ENCODE data around the gene ADGRD1.

Gene ADGRD1

GRCh38 chr12:131025234-131025633, 71.5 kb downstream of the ADGRD1 start:
- peak overlapping the region; percentile 23 for H3K4me3 Mint-ChIP-seq
- no peaks in the 10 kb centered on the region for H3K36me3 Mint-ChIP-seq (ENCODE audit: low read depth)
- H3K27me3 Mint-ChIP-seq (ENCODE audit: low read depth, poor library complexity): peaks cover 18% of the 10 kb centered on the region
- H3K4me1 Mint-ChIP-seq: peaks cover 65% of the 10 kb centered on the region
- H3K27ac Mint-ChIP-seq: peak overlapping the region; percentile 86
- TF ChIP-seq CTCF (IDR thresholded peaks at IDR 0.05): no peak
- no peaks in the 10 kb centered on the region for H3K9me3 Mint-ChIP-seq
- no peak for DNase-seq

DNA sequence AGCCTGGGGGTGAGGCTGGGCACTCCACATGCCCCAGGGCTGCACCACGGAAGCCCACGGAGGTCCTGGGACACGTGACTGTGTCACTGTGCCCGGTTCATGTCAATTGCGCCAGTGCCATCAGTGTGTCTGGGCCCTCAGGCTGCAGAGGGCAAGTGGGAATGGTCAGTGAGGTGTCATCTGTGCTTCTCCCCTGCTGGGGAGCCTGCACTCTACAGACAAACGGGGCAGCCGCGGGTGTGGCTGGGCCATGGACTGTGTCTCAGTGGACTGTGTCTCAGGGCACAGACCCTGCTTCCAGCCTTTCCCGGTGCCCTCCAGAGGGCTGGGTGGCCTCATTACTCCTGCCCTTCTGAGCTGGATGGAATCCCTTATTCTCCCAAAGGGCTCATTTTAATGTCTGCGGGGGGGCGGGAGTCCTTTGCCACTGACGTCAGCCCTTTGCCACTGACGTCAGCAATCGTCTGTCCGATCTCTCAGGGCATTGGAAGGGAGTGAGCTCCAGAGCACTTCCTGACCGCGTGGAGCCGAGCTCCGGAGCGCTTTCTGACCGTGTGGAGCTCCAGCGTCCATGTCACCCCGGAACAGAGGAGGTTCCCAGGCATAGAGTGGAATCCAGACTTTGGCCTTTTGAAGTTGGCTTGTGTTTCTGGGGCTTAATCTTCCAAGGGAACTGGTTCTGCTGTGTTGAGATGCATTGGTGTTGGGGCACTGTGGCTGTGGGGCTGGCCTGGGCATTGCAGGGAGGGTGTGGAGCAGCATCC, 72.4 kb downstream of the ADGRD1 start:
- Mint-ChIP-seq H3K4me1 (peaks cover 62% of the 10 kb centered on the region), H3K36me3 (ENCODE audit: low read depth) (no peaks in the 10 kb centered on the region), H3K27me3 (ENCODE audit: low read depth, poor library complexity) (peaks cover 18% of the 10 kb centered on the region), H3K9me3 (no peaks in the 10 kb centered on the region), H3K4me3 (no peak overlapping the region), H3K27ac (no peak overlapping the region)
- DNase-seq: no peak
- no peak for TF ChIP-seq CTCF (IDR thresholded peaks at IDR 0.05)

DNA sequence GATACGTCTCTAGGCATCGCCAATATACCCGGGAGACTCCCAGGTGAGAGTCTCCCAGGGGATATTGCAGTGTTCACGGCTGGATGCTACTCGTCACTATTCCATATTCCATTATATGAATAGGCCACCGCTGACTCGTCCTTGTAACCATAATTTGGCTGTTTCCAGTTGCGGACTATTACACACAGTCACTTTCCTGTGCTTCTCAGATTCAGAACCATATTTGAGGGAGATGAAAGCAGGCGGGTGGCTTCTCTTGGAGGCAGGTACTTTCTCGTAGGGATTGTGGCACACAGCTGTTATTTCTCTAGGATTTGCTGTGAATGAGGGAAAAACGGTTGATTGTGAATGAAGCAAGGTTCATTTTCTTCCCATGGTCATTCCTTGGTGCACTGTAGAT, 73.0 kb downstream of the ADGRD1 start:
- H3K27ac Mint-ChIP-seq: no peak overlapping the region
- no peak overlapping the region for H3K4me3 Mint-ChIP-seq
- peaks cover 55% of the 10 kb centered on the region for H3K4me1 Mint-ChIP-seq
- H3K36me3 Mint-ChIP-seq (ENCODE audit: low read depth): no peaks in the 10 kb centered on the region
- no peak for DNase-seq
- no peaks in the 10 kb centered on the region for H3K9me3 Mint-ChIP-seq
- no peak for TF ChIP-seq CTCF (IDR thresholded peaks at IDR 0.05)
- peaks cover 18% of the 10 kb centered on the region for H3K27me3 Mint-ChIP-seq (ENCODE audit: low read depth, poor library complexity)

GRCh38 chr12:131027264-131027663, 73.6 kb downstream of the ADGRD1 start:
- Mint-ChIP-seq H3K9me3 (no peaks in the 10 kb centered on the region), H3K36me3 (ENCODE audit: low read depth) (no peaks in the 10 kb centered on the region), H3K4me1 (peaks cover 55% of the 10 kb centered on the region), H3K27me3 (ENCODE audit: low read depth, poor library complexity) (peaks cover 21% of the 10 kb centered on the region), H3K4me3 (no peak overlapping the region), H3K27ac (no peak overlapping the region)
- TF ChIP-seq CTCF (IDR thresholded peaks at IDR 0.05): no peak
- DNase-seq: no peak

DNA sequence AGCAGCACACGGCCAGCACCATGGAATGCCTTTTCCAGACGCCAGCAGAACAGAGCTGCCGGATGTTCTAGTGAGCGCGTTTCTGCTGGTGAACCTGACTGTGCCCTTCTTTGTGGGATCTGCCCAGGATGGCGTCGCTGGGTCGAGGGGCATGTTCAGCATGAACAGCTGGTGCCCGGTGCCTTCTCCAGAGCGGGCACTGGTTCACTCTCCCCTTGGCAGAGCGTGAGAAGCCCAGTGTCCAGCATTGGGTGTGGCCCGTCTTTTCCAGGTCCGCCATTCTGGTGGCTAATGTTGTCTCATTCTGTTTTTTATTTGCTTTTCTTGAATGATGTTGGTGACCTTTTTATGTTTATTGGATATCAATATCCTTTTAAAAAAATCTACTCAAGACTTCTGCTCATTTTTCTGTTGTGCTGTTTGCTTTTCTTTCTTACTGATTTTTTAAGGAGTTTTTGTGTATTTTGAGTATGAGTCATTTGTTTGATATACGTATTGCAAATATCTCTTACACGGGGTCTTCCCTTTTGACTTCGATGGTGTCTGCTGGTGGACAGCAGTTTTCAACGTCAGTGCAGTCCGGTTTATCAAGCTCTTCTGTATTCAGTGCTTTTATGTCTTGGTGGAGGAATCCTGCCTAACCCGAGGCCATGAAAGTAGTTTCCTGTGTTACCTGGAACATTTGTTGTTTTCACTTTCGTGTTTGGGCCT, 74.3 kb downstream of the ADGRD1 start:
- Mint-ChIP-seq H3K4me1 (peaks cover 55% of the 10 kb centered on the region), H3K9me3 (no peaks in the 10 kb centered on the region), H3K4me3 (no peak overlapping the region), H3K27ac (no peak overlapping the region), H3K36me3 (ENCODE audit: low read depth) (no peaks in the 10 kb centered on the region), H3K27me3 (ENCODE audit: low read depth, poor library complexity) (peaks cover 23% of the 10 kb centered on the region)
- DNase-seq: no peak
- TF ChIP-seq CTCF (IDR thresholded peaks at IDR 0.05): no peak

Measured in nephron progenitor cell (in vitro differentiated cells).